Measurements from ENCODE around the gene STX18. TPM values are rescaled to one million over a fixed set of nuclear protein-coding genes. Genes with fewer than 3 reads are reported as not detected.

The STX18 gene
- total and polyA plus RNA-seq, 2 donors = 13.2 to 37.9 TPM

DNA sequence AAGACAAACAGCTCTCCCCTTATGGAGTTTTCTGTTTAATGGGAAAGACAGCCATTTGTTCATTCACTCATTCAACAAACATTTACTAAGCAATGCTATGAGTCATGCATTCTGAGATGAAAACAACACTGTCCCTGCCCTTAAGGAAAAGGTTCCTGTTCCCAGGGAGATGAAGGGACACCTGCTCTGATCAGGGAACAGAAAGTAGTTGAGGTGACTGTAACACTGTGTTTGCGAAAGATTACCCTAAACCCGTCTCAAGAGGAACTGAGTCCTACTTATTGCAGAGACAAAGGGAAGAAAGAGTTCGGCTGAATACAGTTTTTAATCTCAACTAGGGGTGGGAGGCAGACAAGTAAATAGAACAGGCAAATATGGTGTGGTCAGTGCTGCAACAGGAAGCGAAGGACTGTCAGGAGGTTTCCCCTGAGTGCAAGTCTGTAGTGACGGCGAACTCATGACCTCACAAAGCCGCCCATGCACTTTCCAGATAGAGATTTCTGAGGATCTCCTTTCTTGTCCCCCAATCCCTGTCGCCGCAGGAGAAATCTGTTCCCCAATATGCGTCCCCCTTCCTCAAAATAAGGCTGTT, 712 bp downstream of the STX18 start:
- H3K4me3 ChIP-seq (ENCODE audit: low read depth, low read length) = peak overlapping the region; percentile 94
- DNase-seq (ENCODE audit: extremely low spot score) = no peak
- 5% methylated on average over 10 of the region's 10 CpGs for WGBS
- H3K27ac ChIP-seq (ENCODE audit: low read depth) = no peak overlapping the region
- peaks cover 2% of the 10 kb centered on the region for H3K4me1 ChIP-seq (ENCODE audit: insufficient read depth)
- H3K36me3 ChIP-seq (ENCODE audit: insufficient read depth) = no peaks in the 10 kb centered on the region

GRCh38 chr4:4539481-4539880, 2.4 kb downstream of the STX18 start:
- H3K4me1 ChIP-seq (ENCODE audit: insufficient read depth) = peaks cover 2% of the 10 kb centered on the region
- DNase-seq (ENCODE audit: extremely low spot score) = no peak
- no peak overlapping the region for H3K4me3 ChIP-seq (ENCODE audit: low read depth, low read length)
- 72% methylated on average over 2 of the region's 2 CpGs for WGBS
- H3K27ac ChIP-seq (ENCODE audit: low read depth) = no peak overlapping the region
- no peaks in the 10 kb centered on the region for H3K36me3 ChIP-seq (ENCODE audit: insufficient read depth)

DNA sequence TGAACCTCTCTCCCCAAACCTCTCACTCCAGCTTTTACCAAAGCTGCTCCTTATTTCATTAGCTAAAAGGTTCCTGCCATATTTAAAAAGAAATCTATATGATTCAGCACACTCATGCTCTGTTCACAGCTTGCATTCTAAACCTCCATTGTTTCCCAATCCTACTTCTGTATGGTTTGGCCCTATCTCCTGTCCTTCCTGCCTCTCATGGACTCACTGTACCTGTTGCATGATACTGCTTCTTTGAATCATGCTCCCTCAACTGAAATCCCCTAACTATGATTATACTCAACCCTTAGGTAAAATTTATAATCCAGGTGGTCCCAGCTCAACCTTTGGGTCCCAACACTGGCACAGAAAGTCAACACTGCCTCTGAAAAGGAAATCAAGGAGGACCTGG, 6.3 kb downstream of the STX18 start:
- Histone ChIP-seq H3K4me3 (ENCODE audit: low read depth, low read length) (no peak overlapping the region), H3K27ac (ENCODE audit: low read depth) (no peak overlapping the region), H3K4me1 (ENCODE audit: insufficient read depth) (no peaks in the 10 kb centered on the region), H3K36me3 (ENCODE audit: insufficient read depth) (no peaks in the 10 kb centered on the region)
- no peak for DNase-seq (ENCODE audit: extremely low spot score)

- no peak overlapping the region for H3K27ac ChIP-seq (ENCODE audit: low read depth)
- 84% methylated on average over 9 of the region's 9 CpGs for WGBS
- DNase-seq (ENCODE audit: extremely low spot score) = no peak
- no peaks in the 10 kb centered on the region for H3K4me1 ChIP-seq (ENCODE audit: insufficient read depth)
- no peaks in the 10 kb centered on the region for H3K36me3 ChIP-seq (ENCODE audit: insufficient read depth)
- no peak overlapping the region for H3K4me3 ChIP-seq (ENCODE audit: low read depth, low read length)
Measured at GRCh38 chr4:4534515-4535145, 7.2 kb downstream of the STX18 start.

GRCh38 chr4:4533461-4534169, 8.2 kb downstream of the STX18 start:
- Histone ChIP-seq H3K4me1 (ENCODE audit: insufficient read depth) (no peaks in the 10 kb centered on the region), H3K36me3 (ENCODE audit: insufficient read depth) (no peaks in the 10 kb centered on the region), H3K4me3 (ENCODE audit: low read depth, low read length) (no peak overlapping the region), H3K27ac (ENCODE audit: low read depth) (no peak overlapping the region)
- DNase-seq (ENCODE audit: extremely low spot score) = no peak
- WGBS = 90% methylated on average over 8 of the region's 8 CpGs

DNA sequence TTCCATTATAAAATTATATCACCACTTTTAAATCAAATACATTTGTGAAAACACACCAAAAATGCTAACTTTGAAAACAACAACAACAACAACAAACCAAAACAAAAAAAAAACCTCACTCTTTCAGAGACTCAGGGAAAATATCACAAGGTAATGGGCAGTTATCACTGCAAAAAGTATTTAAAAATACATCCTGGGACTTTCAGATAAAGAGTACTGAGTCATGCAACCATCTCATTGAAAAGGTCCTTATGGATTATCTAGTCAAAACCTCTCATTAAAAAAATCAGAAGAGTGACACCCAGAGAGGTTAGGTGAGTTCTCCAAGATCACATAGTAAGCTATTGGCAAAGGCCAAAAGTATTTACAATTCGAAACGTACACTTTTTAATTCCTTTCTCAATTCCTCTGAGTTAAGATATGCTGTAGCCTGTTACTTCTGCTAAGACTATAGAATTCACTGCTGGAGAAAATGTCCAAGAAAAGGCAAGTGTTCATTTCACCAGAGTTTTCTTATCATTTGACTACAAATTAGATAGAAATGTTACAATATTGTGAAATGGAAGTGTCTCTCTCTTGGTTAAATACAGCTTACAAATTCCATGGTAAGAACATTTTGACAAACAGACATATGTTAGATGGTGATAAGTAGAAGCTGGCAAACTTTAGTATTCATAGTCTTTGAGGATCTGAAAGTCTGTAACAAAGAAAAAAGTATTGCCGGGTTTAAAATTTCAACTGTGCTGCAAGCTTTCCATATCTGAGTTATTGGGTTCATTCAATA, 9.3 kb downstream of the STX18 start:
- no peaks in the 10 kb centered on the region for H3K4me1 ChIP-seq (ENCODE audit: insufficient read depth)
- DNase-seq (ENCODE audit: extremely low spot score) = no peak
- H3K36me3 ChIP-seq (ENCODE audit: insufficient read depth) = no peaks in the 10 kb centered on the region
- H3K27ac ChIP-seq (ENCODE audit: low read depth) = no peak overlapping the region
- 91% methylated on average over 3 of the region's 3 CpGs for whole genome bisulfite sequencing
- H3K4me3 ChIP-seq (ENCODE audit: low read depth, low read length) = no peak overlapping the region

DNA sequence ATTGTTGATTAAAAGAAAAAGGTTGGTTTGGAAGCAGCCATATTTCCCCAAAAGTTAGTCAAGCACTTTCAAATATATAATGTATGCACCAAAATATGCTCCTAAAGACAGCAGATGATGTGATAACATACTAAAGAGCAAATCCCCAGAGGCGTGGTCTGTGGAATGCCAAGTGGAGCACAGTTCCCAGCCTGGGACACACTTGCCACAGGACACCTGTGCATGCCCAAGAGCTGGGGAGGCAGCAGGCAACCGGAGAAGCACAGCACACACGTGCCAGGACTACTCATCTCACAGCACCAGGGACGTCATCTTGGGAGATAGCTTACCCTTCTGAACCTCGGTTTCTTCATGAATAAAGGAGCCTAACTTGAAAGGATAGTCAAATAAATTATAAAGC, 12.5 kb downstream of the STX18 start:
- Histone ChIP-seq H3K36me3 (ENCODE audit: insufficient read depth) (no peaks in the 10 kb centered on the region), H3K4me1 (ENCODE audit: insufficient read depth) (no peaks in the 10 kb centered on the region), H3K4me3 (ENCODE audit: low read depth, low read length) (no peak overlapping the region), H3K27ac (ENCODE audit: low read depth) (no peak overlapping the region)
- WGBS = 93% methylated on average over 5 of the region's 5 CpGs
- no peak for DNase-seq (ENCODE audit: extremely low spot score)

DNA sequence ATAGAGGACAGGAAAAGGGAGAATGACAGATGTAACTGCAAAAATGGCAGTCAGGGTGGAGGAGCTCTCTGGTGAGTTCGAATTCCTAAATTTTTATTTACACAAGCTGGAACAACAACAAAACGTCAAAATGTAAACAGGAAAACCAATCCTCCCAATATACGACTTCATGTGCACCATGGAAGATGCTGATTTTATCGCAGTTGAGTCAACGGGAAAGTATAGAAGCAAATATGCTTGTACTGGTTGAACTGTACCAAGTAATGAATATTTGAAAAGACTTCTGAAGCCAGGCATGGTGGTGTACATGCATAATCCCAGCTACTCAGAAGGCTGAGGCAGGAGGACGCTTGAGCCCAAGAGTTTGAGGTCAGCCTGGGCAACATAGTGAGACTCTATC, 15.4 kb downstream of the STX18 start:
- 83% methylated on average over 6 of the region's 6 CpGs for WGBS
- Histone ChIP-seq H3K4me1 (ENCODE audit: insufficient read depth) (no peaks in the 10 kb centered on the region), H3K4me3 (ENCODE audit: low read depth, low read length) (no peak overlapping the region), H3K36me3 (ENCODE audit: insufficient read depth) (no peaks in the 10 kb centered on the region), H3K27ac (ENCODE audit: low read depth) (no peak overlapping the region)
- DNase-seq (ENCODE audit: extremely low spot score) = no peak

DNA sequence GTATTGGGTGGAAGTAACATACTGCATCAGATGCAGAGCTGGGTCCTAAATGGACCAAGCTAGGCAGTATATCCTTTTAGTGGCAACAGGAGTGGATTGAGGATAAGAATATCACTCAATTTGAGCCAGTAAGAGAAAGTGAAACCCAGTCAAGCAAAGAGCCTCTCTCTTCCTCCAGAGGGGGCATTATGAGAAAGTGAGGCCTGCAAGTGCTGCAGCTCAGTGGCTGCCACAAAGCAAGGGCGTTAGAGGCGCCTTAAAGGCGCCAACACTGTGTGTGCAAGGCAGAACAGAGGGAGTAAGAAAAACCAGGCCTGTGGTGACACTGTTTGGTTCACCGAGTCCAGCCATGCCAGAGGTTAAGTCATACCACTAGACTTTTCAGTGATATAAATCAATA, 17.5 kb downstream of the STX18 start:
- DNase-seq (ENCODE audit: extremely low spot score) = no peak
- Histone ChIP-seq H3K36me3 (ENCODE audit: insufficient read depth) (no peaks in the 10 kb centered on the region), H3K4me1 (ENCODE audit: insufficient read depth) (no peaks in the 10 kb centered on the region), H3K27ac (ENCODE audit: low read depth) (no peak overlapping the region), H3K4me3 (ENCODE audit: low read depth, low read length) (no peak overlapping the region)
- WGBS = 90% methylated on average over 4 of the region's 4 CpGs

DNA sequence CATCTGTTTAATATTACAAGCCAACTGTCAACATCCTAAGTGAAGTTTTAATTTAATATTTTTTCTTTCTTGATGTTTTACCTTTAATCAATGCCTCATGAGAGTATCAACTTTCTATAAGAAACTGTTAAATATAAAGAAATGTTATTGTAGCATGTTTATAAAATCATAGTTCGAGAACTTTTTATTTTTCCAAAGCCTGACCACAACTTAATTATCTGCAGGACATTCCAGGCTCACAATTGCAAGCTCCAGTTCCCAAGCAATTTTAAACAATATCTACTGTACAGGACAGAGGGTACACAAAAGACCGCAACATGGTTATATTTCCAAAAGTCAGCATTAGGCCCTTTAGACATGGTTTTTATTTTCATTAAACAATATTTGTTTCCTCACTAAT, 20.1 kb downstream of the STX18 start:
- H3K4me1 ChIP-seq (ENCODE audit: insufficient read depth) = no peaks in the 10 kb centered on the region
- WGBS = 70% methylated on average over 2 of the region's 2 CpGs
- H3K36me3 ChIP-seq (ENCODE audit: insufficient read depth) = no peaks in the 10 kb centered on the region
- H3K27ac ChIP-seq (ENCODE audit: low read depth) = no peak overlapping the region
- DNase-seq (ENCODE audit: extremely low spot score) = no peak
- no peak overlapping the region for H3K4me3 ChIP-seq (ENCODE audit: low read depth, low read length)

GRCh38 chr4:4521136-4521535, 20.7 kb downstream of the STX18 start:
- Histone ChIP-seq H3K4me3 (ENCODE audit: low read depth, low read length) (no peak overlapping the region), H3K27ac (ENCODE audit: low read depth) (no peak overlapping the region), H3K36me3 (ENCODE audit: insufficient read depth) (no peaks in the 10 kb centered on the region), H3K4me1 (ENCODE audit: insufficient read depth) (no peaks in the 10 kb centered on the region)
- DNase-seq (ENCODE audit: extremely low spot score) = no peak
- 68% methylated on average over 3 of the region's 3 CpGs for WGBS

DNA sequence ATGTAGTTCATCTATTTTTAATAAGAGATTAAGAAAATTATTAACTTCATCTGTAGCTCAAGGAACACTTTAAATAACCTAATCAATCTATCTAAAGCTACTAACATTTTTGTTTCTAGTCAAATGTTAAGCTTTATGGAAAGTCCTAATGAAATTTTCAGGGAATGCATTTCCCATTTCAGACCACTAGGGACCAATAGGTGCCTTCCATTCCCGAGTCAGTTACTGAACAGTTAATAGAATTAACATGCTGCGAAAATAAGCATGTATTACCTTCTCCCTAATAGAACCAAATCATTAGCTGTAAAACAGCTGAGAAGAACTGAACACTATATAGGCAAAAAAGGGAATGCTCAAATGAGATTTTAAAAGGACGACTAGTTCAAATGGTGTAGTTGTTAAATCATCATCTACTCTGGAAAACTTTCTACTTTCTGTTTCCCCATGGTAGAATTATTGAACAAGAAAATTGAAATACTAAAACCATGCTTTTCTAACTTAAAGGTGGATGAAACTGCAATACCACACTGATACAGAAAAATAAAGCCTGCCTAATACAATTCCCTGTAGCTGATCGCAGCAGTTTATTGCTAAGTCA, 22.5 kb downstream of the STX18 start:
- no peak for DNase-seq (ENCODE audit: extremely low spot score)
- H3K4me1 ChIP-seq (ENCODE audit: insufficient read depth) = peaks cover under 1% of the 10 kb centered on the region
- WGBS = 67% methylated on average over 4 of the region's 4 CpGs
- no peak overlapping the region for H3K27ac ChIP-seq (ENCODE audit: low read depth)
- H3K4me3 ChIP-seq (ENCODE audit: low read depth, low read length) = no peak overlapping the region
- H3K36me3 ChIP-seq (ENCODE audit: insufficient read depth) = no peaks in the 10 kb centered on the region

DNA sequence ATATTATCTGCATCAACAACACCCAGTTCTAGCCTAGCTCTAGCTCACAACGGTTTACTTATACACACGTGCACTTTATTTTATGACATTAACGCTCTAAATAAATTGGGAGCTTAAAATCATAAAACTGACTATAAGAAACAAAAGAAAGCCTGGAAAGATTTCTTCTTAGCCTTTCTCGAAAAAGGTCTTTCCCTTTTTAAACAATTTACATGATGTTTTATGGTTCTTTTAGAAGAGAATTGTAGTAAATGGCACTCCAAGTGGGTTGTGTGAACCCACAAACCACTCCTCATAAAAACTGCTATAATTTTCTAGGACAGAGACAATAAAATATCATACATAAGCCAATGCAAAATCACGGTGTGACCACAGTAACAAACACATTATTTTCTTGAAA, 23.1 kb downstream of the STX18 start:
- WGBS = 60% methylated on average over 5 of the region's 5 CpGs
- Histone ChIP-seq H3K36me3 (ENCODE audit: insufficient read depth) (no peaks in the 10 kb centered on the region), H3K4me3 (ENCODE audit: low read depth, low read length) (no peak overlapping the region), H3K4me1 (ENCODE audit: insufficient read depth) (peaks cover 1% of the 10 kb centered on the region), H3K27ac (ENCODE audit: low read depth) (no peak overlapping the region)
- DNase-seq (ENCODE audit: extremely low spot score) = no peak

Data from urinary bladder (tissue), 4 donors.